ENCODE data around the gene QPRT. TPM values are rescaled to one million over a fixed set of nuclear protein-coding genes. Genes with fewer than 3 reads are reported as not detected.
A peak's percentile ranks its signal among the peaks of the same experiment; 100 is the strongest.

QPRT gene
- total and polyA plus RNA-seq, 2 of the 13 experiments (the other 11 are each of a cell fraction or from before 2014, with no cell fraction given): 130 to 218 TPM

DNA sequence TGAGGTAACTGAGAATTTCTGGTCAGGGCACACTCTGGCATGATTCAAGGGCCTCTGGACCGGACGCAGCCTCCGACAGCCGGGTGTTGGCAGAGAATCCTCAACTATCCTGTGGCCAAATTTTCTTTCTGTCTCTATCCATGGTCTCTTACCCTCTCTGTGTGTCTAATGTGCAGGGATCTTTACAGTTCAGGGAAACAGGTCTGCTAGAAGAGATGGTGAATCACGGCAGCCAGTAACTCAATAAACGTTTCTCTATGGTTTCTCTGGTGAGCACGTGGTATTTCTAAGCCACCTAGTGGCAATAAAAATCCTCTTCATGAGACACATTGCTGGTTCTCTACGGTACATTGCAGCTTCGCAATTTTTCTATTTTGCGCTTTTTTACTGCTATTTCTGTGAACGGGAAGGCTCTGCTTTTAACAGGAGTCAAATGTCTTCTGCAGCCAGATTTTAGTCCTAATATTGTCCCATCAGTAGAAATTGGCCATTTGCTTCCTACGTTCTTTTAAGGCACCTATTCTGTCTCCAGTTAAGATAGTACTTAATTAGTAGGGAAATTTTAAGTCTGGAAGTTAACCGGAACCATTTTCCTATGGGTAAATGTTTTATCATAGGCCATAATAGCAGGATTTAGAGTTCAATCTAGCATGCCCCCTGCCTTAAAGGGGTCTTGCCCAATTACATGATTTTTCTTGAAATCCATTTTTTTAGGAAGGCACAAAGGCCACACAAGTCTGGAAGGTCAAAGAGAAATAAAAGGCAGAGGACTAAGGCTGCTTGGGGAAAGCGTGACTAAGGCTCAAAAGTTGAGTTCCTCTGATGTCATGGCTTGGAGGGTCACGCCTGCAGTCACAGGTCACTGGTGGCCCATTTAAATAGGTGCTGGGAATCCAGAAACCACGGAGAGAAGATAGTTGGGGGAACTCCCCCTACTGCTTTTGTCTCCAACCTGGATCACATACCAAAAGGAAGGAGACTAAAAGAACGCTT, 31.5 kb downstream of the QPRT start (continued):
- TF ChIP-seq EEA1 (CRISPR knock-in tag; IDR thresholded peaks at IDR 0.05; ENCODE audit: borderline replicate concordance): no peak
- no peak for TF ChIP-seq ZNF766 (CRISPR knock-in tag; IDR thresholded peaks at IDR 0.05; ENCODE audit: borderline replicate concordance)
- TF ChIP-seq NFKB2 (CRISPR knock-in tag; IDR thresholded peaks at IDR 0.05; ENCODE audit: borderline replicate concordance): no peak
- TF ChIP-seq GATAD1 (CRISPR knock-in tag; IDR thresholded peaks at IDR 0.05): no peak
- TF ChIP-seq, protein P1, sequence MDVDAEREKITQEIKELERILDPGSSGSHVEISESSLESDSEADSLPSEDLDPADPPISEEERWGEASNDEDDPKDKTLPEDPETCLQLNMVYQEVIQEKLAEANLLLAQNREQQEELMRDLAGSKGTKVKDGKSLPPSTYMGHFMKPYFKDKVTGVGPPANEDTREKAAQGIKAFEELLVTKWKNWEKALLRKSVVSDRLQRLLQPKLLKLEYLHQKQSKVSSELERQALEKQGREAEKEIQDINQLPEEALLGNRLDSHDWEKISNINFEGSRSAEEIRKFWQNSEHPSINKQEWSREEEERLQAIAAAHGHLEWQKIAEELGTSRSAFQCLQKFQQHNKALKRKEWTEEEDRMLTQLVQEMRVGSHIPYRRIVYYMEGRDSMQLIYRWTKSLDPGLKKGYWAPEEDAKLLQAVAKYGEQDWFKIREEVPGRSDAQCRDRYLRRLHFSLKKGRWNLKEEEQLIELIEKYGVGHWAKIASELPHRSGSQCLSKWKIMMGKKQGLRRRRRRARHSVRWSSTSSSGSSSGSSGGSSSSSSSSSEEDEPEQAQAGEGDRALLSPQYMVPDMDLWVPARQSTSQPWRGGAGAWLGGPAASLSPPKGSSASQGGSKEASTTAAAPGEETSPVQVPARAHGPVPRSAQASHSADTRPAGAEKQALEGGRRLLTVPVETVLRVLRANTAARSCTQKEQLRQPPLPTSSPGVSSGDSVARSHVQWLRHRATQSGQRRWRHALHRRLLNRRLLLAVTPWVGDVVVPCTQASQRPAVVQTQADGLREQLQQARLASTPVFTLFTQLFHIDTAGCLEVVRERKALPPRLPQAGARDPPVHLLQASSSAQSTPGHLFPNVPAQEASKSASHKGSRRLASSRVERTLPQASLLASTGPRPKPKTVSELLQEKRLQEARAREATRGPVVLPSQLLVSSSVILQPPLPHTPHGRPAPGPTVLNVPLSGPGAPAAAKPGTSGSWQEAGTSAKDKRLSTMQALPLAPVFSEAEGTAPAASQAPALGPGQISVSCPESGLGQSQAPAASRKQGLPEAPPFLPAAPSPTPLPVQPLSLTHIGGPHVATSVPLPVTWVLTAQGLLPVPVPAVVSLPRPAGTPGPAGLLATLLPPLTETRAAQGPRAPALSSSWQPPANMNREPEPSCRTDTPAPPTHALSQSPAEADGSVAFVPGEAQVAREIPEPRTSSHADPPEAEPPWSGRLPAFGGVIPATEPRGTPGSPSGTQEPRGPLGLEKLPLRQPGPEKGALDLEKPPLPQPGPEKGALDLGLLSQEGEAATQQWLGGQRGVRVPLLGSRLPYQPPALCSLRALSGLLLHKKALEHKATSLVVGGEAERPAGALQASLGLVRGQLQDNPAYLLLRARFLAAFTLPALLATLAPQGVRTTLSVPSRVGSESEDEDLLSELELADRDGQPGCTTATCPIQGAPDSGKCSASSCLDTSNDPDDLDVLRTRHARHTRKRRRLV (CRISPR knock-in tag; IDR thresholded peaks at IDR 0.05): no peak
- TF ChIP-seq, protein P2, sequence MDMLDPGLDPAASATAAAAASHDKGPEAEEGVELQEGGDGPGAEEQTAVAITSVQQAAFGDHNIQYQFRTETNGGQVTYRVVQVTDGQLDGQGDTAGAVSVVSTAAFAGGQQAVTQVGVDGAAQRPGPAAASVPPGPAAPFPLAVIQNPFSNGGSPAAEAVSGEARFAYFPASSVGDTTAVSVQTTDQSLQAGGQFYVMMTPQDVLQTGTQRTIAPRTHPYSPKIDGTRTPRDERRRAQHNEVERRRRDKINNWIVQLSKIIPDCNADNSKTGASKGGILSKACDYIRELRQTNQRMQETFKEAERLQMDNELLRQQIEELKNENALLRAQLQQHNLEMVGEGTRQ (IDR thresholded peaks at IDR 0.05; ENCODE audit: low read depth, low read length): peak; percentile 78
- TF ChIP-seq, protein P2 (CRISPR knock-in tag; IDR thresholded peaks at IDR 0.05; ENCODE audit: borderline replicate concordance): peak; percentile 79; the same call in 1 of the 2 replicates
- no peak for TF ChIP-seq ZNF44 (CRISPR knock-in tag; IDR thresholded peaks at IDR 0.05)
- no peak for TF ChIP-seq NR1H2 (CRISPR knock-in tag; IDR thresholded peaks at IDR 0.05; ENCODE audit: borderline replicate concordance, low read depth)
- TF ChIP-seq, protein P3, sequence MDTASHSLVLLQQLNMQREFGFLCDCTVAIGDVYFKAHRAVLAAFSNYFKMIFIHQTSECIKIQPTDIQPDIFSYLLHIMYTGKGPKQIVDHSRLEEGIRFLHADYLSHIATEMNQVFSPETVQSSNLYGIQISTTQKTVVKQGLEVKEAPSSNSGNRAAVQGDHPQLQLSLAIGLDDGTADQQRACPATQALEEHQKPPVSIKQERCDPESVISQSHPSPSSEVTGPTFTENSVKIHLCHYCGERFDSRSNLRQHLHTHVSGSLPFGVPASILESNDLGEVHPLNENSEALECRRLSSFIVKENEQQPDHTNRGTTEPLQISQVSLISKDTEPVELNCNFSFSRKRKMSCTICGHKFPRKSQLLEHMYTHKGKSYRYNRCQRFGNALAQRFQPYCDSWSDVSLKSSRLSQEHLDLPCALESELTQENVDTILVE (CRISPR knock-in tag; IDR thresholded peaks at IDR 0.05): peak; percentile 31; the same call in 1 of the 2 replicates
